Endothelial cell of umbilical vein (primary cell): ENCODE results near the gene IQGAP1. TPM values are rescaled to one million over a fixed set of nuclear protein-coding genes. Genes with fewer than 3 reads are reported as not detected.

Experiments used
- BruUV-seq: library from RNA; stranded (reverse); fragments of 400-500 nt; replicated peaks from 2 replicates; lab custom pipeline; 2021; lab: Mats Ljungman, UMichigan
- CTCF ChIA-PET: fragments of 300-600, 350-600 bp; sonication (Branson Sonifier 250); formaldehyde crosslinking; loops from one replicate; lab custom pipeline; 2021; ENCODE audit warnings: antibody characterized with exemption, inconsistent platforms; lab: Charles Lee
- POLR2A ChIA-PET: fragments of 300-600, 350-600 bp; sonication (Branson Sonifier 250); formaldehyde crosslinking; loops from one replicate; lab custom pipeline; 2021; ENCODE audit warnings: antibody characterized with exemption, inconsistent platforms; lab: Charles Lee
- DNase-seq: peaks from one replicate; pipeline ENCODE4 v3.0.0-alpha.2; 2011; ENCODE audit warnings: low read depth, low spot score
- FAIRE-seq: peaks from 2 replicates; lab custom pipeline; 2011; peaks lifted over from hg19 to GRCh38; lab: Jason Lieb, UNC
- H2AFZ ChIP-seq: 2 replicates; pipeline ENCODE4 v1.6.0; 2012; ENCODE audit warnings: low read depth, low read length, control low read depth, inconsistent platforms
- H3K27ac ChIP-seq: 2 replicates; pipeline ENCODE4 v1.5.1; 2011; ENCODE audit warnings: low read depth, mild to moderate bottlenecking, control low read depth, low read length, moderate library complexity; ENCODE audit not compliant: insufficient read depth
- H3K27me3 ChIP-seq, 2 experiments: 2 replicates each; pipeline versions ENCODE4 v1.6.0 to v1.6.1; 2011; ENCODE audit warnings: low read length in 2 of 2, mixed read lengths in 1 of 2; ENCODE audit not compliant: control insufficient read depth in 2 of 2, insufficient read depth in 2 of 2
- H3K36me3 ChIP-seq, 2 experiments: 2 replicates in 1 of 2; 3 replicates in 1 of 2; pipeline ENCODE4 v1.5.1; 2011; ENCODE audit warnings: low read length in 2 of 2, mild to moderate bottlenecking in 1 of 2, moderate library complexity in 1 of 2; ENCODE audit not compliant: control insufficient read depth in 2 of 2, insufficient read depth in 2 of 2; ENCODE audit errors: extremely low read depth in 1 of 2
- H3K4me1 ChIP-seq: 3 replicates; pipeline ENCODE4 v1.5.1; 2011; ENCODE audit warnings: mild to moderate bottlenecking, low read length; ENCODE audit not compliant: control insufficient read depth, insufficient read depth; ENCODE audit errors: extremely low read depth
- H3K4me2 ChIP-seq: 2 replicates; pipeline ENCODE4 v1.6.1; 2011; ENCODE audit warnings: low read length, control low read depth, mixed read lengths; ENCODE audit not compliant: insufficient read depth
- H3K4me3 ChIP-seq, 3 experiments: fragments of 200-600 bp in 1 of 3; sonication (generic), shearing (Covaris generic) in 1 of 3; replicated peaks in 1 of 3; 2 replicates each; pipeline ENCODE4 v1.5.1; 2011 to 2016; ENCODE audit warnings: control low read depth in 3 of 3, low read length in 3 of 3, mild to moderate bottlenecking in 2 of 3, inconsistent platforms in 1 of 3, low read depth in 1 of 3, moderate library complexity in 1 of 3; ENCODE audit not compliant: insufficient read depth in 1 of 3
- H3K79me2 ChIP-seq: 2 replicates; pipeline ENCODE4 v1.6.0; 2012; ENCODE audit warnings: low read length, inconsistent platforms; ENCODE audit not compliant: control insufficient read depth, insufficient read depth
- H3K9ac ChIP-seq: replicated peaks from 2 replicates; pipeline ENCODE3; 2011; ENCODE audit warnings: low read length, control low read depth; ENCODE audit not compliant: insufficient read depth; ENCODE audit errors: extremely low read depth
- H3K9me1 ChIP-seq: replicated peaks from 3 replicates; pipeline ENCODE4 v1.6.0; 2011; ENCODE audit warnings: mild to moderate bottlenecking, low read length; ENCODE audit not compliant: control insufficient read depth, insufficient read depth; ENCODE audit errors: extremely low read depth
- H3K9me3 ChIP-seq: replicated peaks from 2 replicates; pipeline ENCODE4 v1.5.1; 2012; ENCODE audit warnings: low read length, inconsistent platforms; ENCODE audit not compliant: control insufficient read depth, insufficient read depth
- H4K20me1 ChIP-seq: replicated peaks from 2 replicates; pipeline ENCODE3; 2011; ENCODE audit warnings: mild to moderate bottlenecking, low read length; ENCODE audit not compliant: control insufficient read depth, insufficient read depth; ENCODE audit errors: extremely low read depth
- EZH2 ChIP-seq: IDR thresholded peaks from 2 replicates; pipeline ENCODE4 v1.6.1; 2012; ENCODE audit warnings: borderline replicate concordance, low read depth, mild to moderate bottlenecking, moderate library complexity, low read length, inconsistent platforms; ENCODE audit not compliant: severe bottlenecking
- FOS ChIP-seq: IDR thresholded peaks from 2 replicates; pipeline ENCODE4 v1.6.1; 2011; ENCODE audit warnings: mild to moderate bottlenecking, low read length, moderate library complexity, borderline replicate concordance; ENCODE audit not compliant: insufficient read depth
- GATA2 ChIP-seq: IDR thresholded peaks from 2 replicates; pipeline ENCODE4 v1.7.0; 2011; ENCODE audit warnings: low read depth, mild to moderate bottlenecking, moderate library complexity, mixed read lengths, low read length; ENCODE audit not compliant: insufficient read length, insufficient read depth
- JUN ChIP-seq: IDR thresholded peaks from 2 replicates; pipeline ENCODE4 v1.6.1; 2011; ENCODE audit warnings: borderline replicate concordance, low read depth; ENCODE audit not compliant: insufficient read length, insufficient read depth
- MAX ChIP-seq: IDR thresholded peaks from 2 replicates; pipeline ENCODE4 v1.6.1; 2011; ENCODE audit not compliant: insufficient read depth, insufficient read length
- MYC ChIP-seq: IDR thresholded peaks from one replicate; pipeline ENCODE4 v1.6.1; 2011; ENCODE audit warnings: mild to moderate bottlenecking, low read depth, low read length
- POLR2A ChIP-seq: IDR thresholded peaks from 2 replicates; pipeline ENCODE4 v1.6.1; 2012; ENCODE audit warnings: low read depth, mild to moderate bottlenecking, control low read depth, low read length
- POLR2AphosphoS5 ChIP-seq: IDR thresholded peaks from 2 replicates; pipeline ENCODE4 v1.6.1; 2012; ENCODE audit warnings: low read depth, mild to moderate bottlenecking, control low read depth, low read length, moderate library complexity; ENCODE audit not compliant: insufficient read depth
- dilution Hi-C: fragments of 300-500 bp; cut with MboI; formaldehyde crosslinking; loops from one replicate; pipeline ENCODE4 v1.15.0; 2019; ENCODE audit warnings: low sequenced_read_pairs; ENCODE audit not compliant: extremely low pct_ligation_motif_present
- intact Hi-C: fragments of 100-400 bp; cut with micrococcal nuclease; formaldehyde crosslinking; loops from one replicate; pipeline ENCODE4 v1.10.0; 2022
- polyA plus RNA-seq, 4 experiments: library from polyadenylated mRNA; depleted of rRNA in 3 of 4; stranded (reverse) in 3 of 4; unstranded in 1 of 4; fragments of >200 nt; gene quantifications; 2 replicates each; pipeline versions ENCODE4 v1.2.1 to v1.2.3, GENCODE V29; 2011 to 2012; ENCODE audit warnings: missing spikeins in 1 of 4
- total RNA-seq: library from RNA; stranded (reverse); gene quantifications from 2 replicates; pipeline ENCODE4 v1.2.3, GENCODE V29; 2021
- TF ChIP-seq, protein P1 (sequence below), 2 donors: IDR thresholded peaks; 1 replicate in 1 of 2; 2 replicates in 1 of 2; pipeline ENCODE4 v1.5.1; 2011; ENCODE audit warnings: low read length in 2 of 2, mild to moderate bottlenecking in 2 of 2, moderate library complexity in 2 of 2, control low read depth in 1 of 2, inconsistent platforms in 1 of 2, low read depth in 1 of 2; ENCODE audit not compliant: insufficient read depth in 1 of 2; ENCODE audit errors: extremely low read depth in 1 of 2

The IQGAP1 gene
- total and polyA plus RNA-seq, 2 donors (not counting 3 experiments of a cell fraction or from before 2014, with no cell fraction given): 82.2 to 258 TPM

DNA sequence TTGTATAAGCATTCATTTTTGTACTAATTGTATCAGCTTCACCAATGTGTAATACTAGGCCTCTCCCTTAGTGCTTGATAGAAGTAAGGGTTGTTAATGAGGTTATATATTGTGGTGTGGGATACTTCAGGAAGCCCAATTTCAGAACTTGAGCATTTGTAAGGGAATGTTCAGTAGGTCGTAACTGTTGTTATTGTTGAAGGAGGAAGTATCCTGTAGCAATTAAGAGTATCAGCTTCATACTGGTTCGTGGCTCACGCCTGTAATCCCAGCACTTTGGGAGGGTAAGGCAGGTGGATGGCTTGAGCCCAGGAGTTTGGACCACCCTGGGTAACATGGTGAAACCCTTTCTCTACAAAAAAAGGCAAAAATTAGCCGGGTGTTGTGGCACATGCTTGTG is 30.6 kb downstream of the IQGAP1 start:
- BruUV-seq: no TSS peak
- H3K27ac ChIP-seq: peak overlapping the region; percentile 80
- no peaks in the 10 kb centered on the region for H3K27me3 ChIP-seq
- ChIA-PET POLR2A (no interaction called here), CTCF (interaction anchor here (1.4 kb wide), 1 partner anchor 56 kb away, joined by 3 read pairs; no protein-coding TSS in a partner anchor)
- H3K9me3 ChIP-seq: no peaks in the 10 kb centered on the region
- intact Hi-C loops (no loop called here), dilution Hi-C loops (no loop called here)
- peaks cover 49% of the 10 kb centered on the region for H3K4me1 ChIP-seq
- no peak for FAIRE-seq
- H4K20me1 ChIP-seq: peaks cover 2% of the 10 kb centered on the region
- peak overlapping the region; percentile 30 for H3K4me2 ChIP-seq
- no peak overlapping the region for H3K4me3 ChIP-seq
- TF ChIP-seq JUN: no peak
- no peak for TF ChIP-seq FOS
- TF ChIP-seq, protein P1, sequence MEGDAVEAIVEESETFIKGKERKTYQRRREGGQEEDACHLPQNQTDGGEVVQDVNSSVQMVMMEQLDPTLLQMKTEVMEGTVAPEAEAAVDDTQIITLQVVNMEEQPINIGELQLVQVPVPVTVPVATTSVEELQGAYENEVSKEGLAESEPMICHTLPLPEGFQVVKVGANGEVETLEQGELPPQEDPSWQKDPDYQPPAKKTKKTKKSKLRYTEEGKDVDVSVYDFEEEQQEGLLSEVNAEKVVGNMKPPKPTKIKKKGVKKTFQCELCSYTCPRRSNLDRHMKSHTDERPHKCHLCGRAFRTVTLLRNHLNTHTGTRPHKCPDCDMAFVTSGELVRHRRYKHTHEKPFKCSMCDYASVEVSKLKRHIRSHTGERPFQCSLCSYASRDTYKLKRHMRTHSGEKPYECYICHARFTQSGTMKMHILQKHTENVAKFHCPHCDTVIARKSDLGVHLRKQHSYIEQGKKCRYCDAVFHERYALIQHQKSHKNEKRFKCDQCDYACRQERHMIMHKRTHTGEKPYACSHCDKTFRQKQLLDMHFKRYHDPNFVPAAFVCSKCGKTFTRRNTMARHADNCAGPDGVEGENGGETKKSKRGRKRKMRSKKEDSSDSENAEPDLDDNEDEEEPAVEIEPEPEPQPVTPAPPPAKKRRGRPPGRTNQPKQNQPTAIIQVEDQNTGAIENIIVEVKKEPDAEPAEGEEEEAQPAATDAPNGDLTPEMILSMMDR (IDR thresholded peaks at IDR 0.05; ENCODE audit: extremely low read depth in 1 of 2, insufficient read depth in 1 of 2, low read depth in 1 of 2, low read length in 2 of 2): no peak
- TF ChIP-seq MAX: no peak
- TF ChIP-seq EZH2: no peak
- TF ChIP-seq MYC: no peak
- no peak for TF ChIP-seq GATA2
- TF ChIP-seq POLR2AphosphoS5: no peak
- no peak for TF ChIP-seq POLR2A
- DNase-seq: no peak
- H3K36me3 ChIP-seq: no peaks in the 10 kb centered on the region
- peak overlapping the region; percentile 21 for H3K9ac ChIP-seq
- H3K9me1 ChIP-seq: no peaks in the 10 kb centered on the region
- H2AFZ ChIP-seq: no peak overlapping the region
- H3K79me2 ChIP-seq: peaks cover 88% of the 10 kb centered on the region
